Ishikawa (cell line): ENCODE results near the gene CNTNAP1.

Source experiments
- CEBPB ChIP-seq: IDR thresholded peaks from 2 replicates; pipeline ENCODE4 v1.6.1; 2012
- CREB1 ChIP-seq: IDR thresholded peaks from 2 replicates; pipeline ENCODE4 v1.6.1; 2012; ENCODE audit warnings: low read depth
- EGR1 ChIP-seq: IDR thresholded peaks from 2 replicates; pipeline ENCODE4 v1.6.1; 2012
- EP300 ChIP-seq: IDR thresholded peaks from 2 replicates; pipeline ENCODE4 v1.6.1; 2012; ENCODE audit warnings: borderline replicate concordance
- FOXM1 ChIP-seq: IDR thresholded peaks from 2 replicates; pipeline ENCODE4 v1.6.1; 2012; ENCODE audit warnings: low read depth, borderline replicate concordance
- MAX ChIP-seq: IDR thresholded peaks from 2 replicates; pipeline ENCODE4 v1.6.1; 2012
- NFIC ChIP-seq: IDR thresholded peaks from 2 replicates; pipeline ENCODE4 v1.6.1; 2012
- RAD21 ChIP-seq: IDR thresholded peaks from 2 replicates; pipeline ENCODE4 v1.6.1; 2012; ENCODE audit warnings: low read depth
- REST ChIP-seq: IDR thresholded peaks from 2 replicates; pipeline ENCODE4 v1.6.1; 2012; ENCODE audit warnings: low read depth, mild to moderate bottlenecking
- TAF1 ChIP-seq: IDR thresholded peaks from 2 replicates; pipeline ENCODE4 v1.6.1; 2012; ENCODE audit warnings: low read depth, mild to moderate bottlenecking
- TCF12 ChIP-seq: IDR thresholded peaks from 2 replicates; pipeline ENCODE4 v1.6.1; 2012; ENCODE audit warnings: low read depth
- TEAD4 ChIP-seq: IDR thresholded peaks from 2 replicates; pipeline ENCODE4 v1.6.1; 2012
- USF1 ChIP-seq: IDR thresholded peaks from 2 replicates; pipeline ENCODE4 v1.6.1; 2012
- YY1 ChIP-seq: IDR thresholded peaks from 2 replicates; pipeline ENCODE4 v1.6.1; 2012; ENCODE audit warnings: low read depth
- ZBTB7A ChIP-seq: IDR thresholded peaks from 2 replicates; pipeline ENCODE4 v1.6.1; 2012; ENCODE audit warnings: low read depth

The CNTNAP1 gene

GRCh38 chr17:42708588-42708987 is 26.3 kb downstream of the CNTNAP1 start:
- no peak for TF ChIP-seq MAX
- no peak for TF ChIP-seq RAD21
- no peak for TF ChIP-seq FOXM1
- no peak for TF ChIP-seq USF1
- no peak for TF ChIP-seq CEBPB
- TF ChIP-seq ZBTB7A: no peak
- TF ChIP-seq YY1: no peak
- TF ChIP-seq TEAD4: no peak
- TF ChIP-seq CREB1: no peak
- TF ChIP-seq REST: no peak
- no peak for TF ChIP-seq NFIC
- TF ChIP-seq TCF12: no peak
- TF ChIP-seq TAF1: no peak
- no peak for TF ChIP-seq EGR1
- no peak for TF ChIP-seq EP300

- TF ChIP-seq ZBTB7A: no peak
- no peak for TF ChIP-seq TEAD4
- TF ChIP-seq RAD21: no peak
- TF ChIP-seq YY1: no peak
- no peak for TF ChIP-seq REST
- TF ChIP-seq TAF1: no peak
- no peak for TF ChIP-seq USF1
- TF ChIP-seq MAX: no peak
- no peak for TF ChIP-seq EGR1
- no peak for TF ChIP-seq FOXM1
- TF ChIP-seq TCF12: no peak
- TF ChIP-seq NFIC: no peak
- TF ChIP-seq EP300: no peak
- no peak for TF ChIP-seq CREB1
- TF ChIP-seq CEBPB: no peak
Observed at GRCh38 chr17:42709561-42709960, 27.2 kb downstream of the CNTNAP1 start.

- TF ChIP-seq RAD21 (peak; percentile 78), TAF1 (no peak), EP300 (no peak), CREB1 (no peak)
Observed at GRCh38 chr17:42720996-42721583, 38.8 kb downstream of the CNTNAP1 start.

- TF ChIP-seq RAD21: no peak
- no peak for TF ChIP-seq EP300
- no peak for TF ChIP-seq NFIC
- TF ChIP-seq ZBTB7A: no peak
Observed at GRCh38 chr17:42723636-42724035, 41.3 kb downstream of the CNTNAP1 start.

- TF ChIP-seq TEAD4 (no peak), CEBPB (0 out of 2 replicates have a peak, but pooled peaks have one; percentile 19)
Observed at GRCh38 chr17:42725143-42725542, 42.8 kb downstream of the CNTNAP1 start.

- TF ChIP-seq NFIC: no peak
- TF ChIP-seq EGR1: no peak
Observed at GRCh38 chr17:42740699-42741098, 58.4 kb downstream of the CNTNAP1 start.

- no peak for TF ChIP-seq USF1
- no peak for TF ChIP-seq FOXM1
Observed at GRCh38 chr17:42743595-42744282, 61.4 kb downstream of the CNTNAP1 start.
